ENCODE data around the gene EBF3.

Gene EBF3

GRCh38 chr10:129849853-129850252, 114.2 kb downstream of the EBF3 start:
- DNase-seq: no peak

- DNase-seq: no peak
These were observed 114.7 kb downstream of the EBF3 start for GRCh38 chr10:129849452-129849750.

- DNase-seq: no peak
These were observed 115.2 kb downstream of the EBF3 start for GRCh38 chr10:129848696-129849451.

GRCh38 chr10:129847741-129848483, 116.2 kb downstream of the EBF3 start:
- DNase-seq: no peak

- DNase-seq: no peak
These were observed 117.1 kb downstream of the EBF3 start for GRCh38 chr10:129846991-129847391.

- DNase-seq: no peak
These were observed 118.8 kb downstream of the EBF3 start for GRCh38 chr10:129845111-129845753.

- DNase-seq: no peak
These were observed 119.8 kb downstream of the EBF3 start for GRCh38 chr10:129844216-129844766.

- DNase-seq: no peak
These were observed 120.4 kb downstream of the EBF3 start for GRCh38 chr10:129843702-129844101.

- no peak for DNase-seq
These were observed 120.9 kb downstream of the EBF3 start for GRCh38 chr10:129843131-129843541.

GRCh38 chr10:129842031-129842430, 122.0 kb downstream of the EBF3 start:
- no peak for DNase-seq

GRCh38 chr10:129841590-129841989, 122.5 kb downstream of the EBF3 start:
- DNase-seq: no peak

GRCh38 chr10:129841071-129841470, 123.0 kb downstream of the EBF3 start:
- DNase-seq: no peak

GRCh38 chr10:129840196-129840590, 123.9 kb downstream of the EBF3 start:
- DNase-seq: no peak

GRCh38 chr10:129839285-129840195, 124.5 kb downstream of the EBF3 start:
- no peak for DNase-seq

GRCh38 chr10:129838794-129839193, 125.3 kb downstream of the EBF3 start:
- no peak for DNase-seq

GRCh38 chr10:129837909-129838582, 126.0 kb downstream of the EBF3 start:
- DNase-seq: no peak

GRCh38 chr10:129836253-129836652, 127.8 kb downstream of the EBF3 start:
- no peak for DNase-seq

GRCh38 chr10:129833994-129834739, 129.9 kb downstream of the EBF3 start:
- DNase-seq: no peak

- DNase-seq: no peak
These were observed 130.6 kb downstream of the EBF3 start for GRCh38 chr10:129833468-129833950.

GRCh38 chr10:129832573-129833467, 131.3 kb downstream of the EBF3 start:
- DNase-seq: no peak
